Coronary artery (tissue), 2 donors: Measurements from ENCODE around the gene TMEM218.

Experiments used
- DNase-seq: peaks from one replicate; pipeline ENCODE4 v3.0.0-alpha.2; 2017; ENCODE audit warnings: low spot score
- H3K27ac ChIP-seq, 2 donors: fragments of 200-600 bp; sonication (generic); one replicate each; pipeline ENCODE4 v1.5.1; 2016 to 2019
- H3K4me3 ChIP-seq: fragments of 200-600 bp; sonication (generic); 2 replicates; pipeline ENCODE4 v1.5.1; 2016; ENCODE audit warnings: mild to moderate bottlenecking, moderate library complexity
- CTCF ChIP-seq: fragments of 200-600 bp; sonication (generic); IDR thresholded peaks from one replicate; pipeline ENCODE4 v1.5.1; 2019; ENCODE audit warnings: antibody characterized with exemption

The TMEM218 gene

GRCh38 chr11:125078016-125078415 is 33.4 kb downstream of the TMEM218 start:
- no peak for DNase-seq
- Histone ChIP-seq H3K4me3 (no peak overlapping the region), H3K27ac (no peak overlapping the region)
- TF ChIP-seq CTCF, result no peak

GRCh38 chr11:125076378-125076945 is 35.0 kb downstream of the TMEM218 start:
- Histone ChIP-seq H3K27ac (no peak overlapping the region), H3K4me3 (no peak overlapping the region)
- no peak for TF ChIP-seq CTCF
- no peak for DNase-seq

- DNase-seq, result no peak
- Histone ChIP-seq H3K4me3 (no peak overlapping the region), H3K27ac (no peak overlapping the region)
- TF ChIP-seq CTCF, result no peak
These were observed 35.5 kb downstream of the TMEM218 start for GRCh38 chr11:125075900-125076317.

- TF ChIP-seq CTCF, result no peak
These were observed 36.2 kb downstream of the TMEM218 start for GRCh38 chr11:125075242-125075625.

GRCh38 chr11:125074511-125075241 is 36.8 kb downstream of the TMEM218 start:
- TF ChIP-seq CTCF, result no peak
- H3K4me3 ChIP-seq, result no peak overlapping the region
- no peak for DNase-seq
- no peak overlapping the region for H3K27ac ChIP-seq

More at GRCh38 chr11:125075242-125075625, 36.2 kb downstream of the TMEM218 start:
- no peak for DNase-seq
- Histone ChIP-seq H3K4me3 (no peak overlapping the region), H3K27ac (no peak overlapping the region)

- H3K27ac ChIP-seq, result no peak overlapping the region
- TF ChIP-seq CTCF, result no peak
- no peak for DNase-seq
- H3K4me3 ChIP-seq, result no peak overlapping the region
These were observed 37.6 kb downstream of the TMEM218 start for GRCh38 chr11:125073616-125074483.
